Chondrocyte (in vitro differentiated cells): ENCODE data around the gene RUNX1. TPM values are rescaled to one million over a fixed set of nuclear protein-coding genes. Genes with fewer than 3 reads are reported as not detected.
A peak's percentile ranks its signal among the peaks of the same experiment; 100 is the strongest.

Source experiments
- DNase-seq: peaks from one replicate; pipeline ENCODE4 v3.0.0; 2021; ENCODE audit warnings: mixed read lengths, low spot score
- H3K27ac Mint-ChIP-seq: one replicate; pipeline ENCODE4 v1.8.0; 2021; ENCODE audit warnings: mild to moderate bottlenecking, moderate library complexity, mixed read lengths; ENCODE audit not compliant: unreplicated experiment
- H3K27me3 Mint-ChIP-seq: 2 replicates; pipeline ENCODE4 v1.8.0; 2021; ENCODE audit warnings: low read depth, mixed read lengths
- H3K36me3 Mint-ChIP-seq: 2 replicates; pipeline ENCODE4 v1.8.0; 2021; ENCODE audit warnings: low read depth, mixed read lengths
- H3K4me1 Mint-ChIP-seq: 2 replicates; pipeline ENCODE4 v1.8.0; 2021; ENCODE audit warnings: low read depth, mild to moderate bottlenecking, mixed read lengths
- H3K4me3 Mint-ChIP-seq: one replicate; pipeline ENCODE4 v1.8.0; 2021; ENCODE audit warnings: mild to moderate bottlenecking, moderate library complexity, mixed read lengths; ENCODE audit not compliant: unreplicated experiment
- H3K9me3 Mint-ChIP-seq: 2 replicates; pipeline ENCODE4 v1.8.0; 2021; ENCODE audit warnings: low read depth, mixed read lengths
- CTCF ChIP-seq: fragments of 200-600 bp; sonication (generic); IDR thresholded peaks from 2 replicates; pipeline ENCODE4 v1.5.0; 2021; ENCODE audit warnings: antibody characterized with exemption, mild to moderate bottlenecking, moderate library complexity
- total RNA-seq: library from RNA; stranded (reverse); gene quantifications from 3 replicates; pipeline ENCODE4 v1.2.1, GENCODE V29; 2021

Gene RUNX1
- total RNA-seq, 1 donor from 2014 or later = 37.9 TPM

- Mint-ChIP-seq H3K27me3 (no peaks in the 10 kb centered on the region), H3K9me3 (no peaks in the 10 kb centered on the region), H3K36me3 (peaks cover 3% of the 10 kb centered on the region), H3K4me3 (no peak overlapping the region), H3K4me1 (peaks cover 25% of the 10 kb centered on the region), H3K27ac (no peak overlapping the region)
- no peak for DNase-seq
- no peak for TF ChIP-seq CTCF
These were observed 156.9 kb downstream of the RUNX1 start for GRCh38 chr21:34892209-34892608.

- TF ChIP-seq CTCF = no peak
- Mint-ChIP-seq H3K4me1 (peaks cover 25% of the 10 kb centered on the region), H3K27me3 (no peaks in the 10 kb centered on the region), H3K9me3 (no peaks in the 10 kb centered on the region), H3K36me3 (peaks cover 3% of the 10 kb centered on the region), H3K4me3 (peak overlapping the region; percentile 86), H3K27ac (peak overlapping the region; percentile 85)
- DNase-seq = no peak
These were observed 157.5 kb downstream of the RUNX1 start for GRCh38 chr21:34891613-34891943.

GRCh38 chr21:34890724-34891612 is 158.1 kb downstream of the RUNX1 start:
- DNase-seq = no peak
- Mint-ChIP-seq H3K4me3 (peak overlapping the region; percentile 86), H3K27me3 (no peaks in the 10 kb centered on the region), H3K27ac (peak overlapping the region; percentile 85), H3K4me1 (peaks cover 25% of the 10 kb centered on the region), H3K36me3 (peaks cover 3% of the 10 kb centered on the region), H3K9me3 (no peaks in the 10 kb centered on the region)
- TF ChIP-seq CTCF = no peak

GRCh38 chr21:34890470-34890723 is 158.7 kb downstream of the RUNX1 start:
- Mint-ChIP-seq H3K27me3 (no peaks in the 10 kb centered on the region), H3K27ac (peak overlapping the region; percentile 85), H3K9me3 (no peaks in the 10 kb centered on the region), H3K4me3 (peak overlapping the region; percentile 86), H3K4me1 (peaks cover 25% of the 10 kb centered on the region), H3K36me3 (peaks cover 2% of the 10 kb centered on the region)
- no peak for DNase-seq
- no peak for TF ChIP-seq CTCF

GRCh38 chr21:34889676-34890469 is 159.2 kb downstream of the RUNX1 start:
- H3K27ac Mint-ChIP-seq = peak overlapping the region; percentile 51
- no peaks in the 10 kb centered on the region for H3K36me3 Mint-ChIP-seq
- H3K9me3 Mint-ChIP-seq = no peaks in the 10 kb centered on the region
- peak; percentile 94 for DNase-seq
- H3K27me3 Mint-ChIP-seq = no peaks in the 10 kb centered on the region
- H3K4me3 Mint-ChIP-seq = peak overlapping the region; percentile 86
- peaks cover 28% of the 10 kb centered on the region for H3K4me1 Mint-ChIP-seq
- peak; percentile 94 for TF ChIP-seq CTCF
